ENCODE data around the gene GPR87. TPM values are rescaled to one million over a fixed set of nuclear protein-coding genes. Genes with fewer than 3 reads are reported as not detected.

Gene GPR87
- total and polyA plus RNA-seq, 4 donors = not detected

DNA sequence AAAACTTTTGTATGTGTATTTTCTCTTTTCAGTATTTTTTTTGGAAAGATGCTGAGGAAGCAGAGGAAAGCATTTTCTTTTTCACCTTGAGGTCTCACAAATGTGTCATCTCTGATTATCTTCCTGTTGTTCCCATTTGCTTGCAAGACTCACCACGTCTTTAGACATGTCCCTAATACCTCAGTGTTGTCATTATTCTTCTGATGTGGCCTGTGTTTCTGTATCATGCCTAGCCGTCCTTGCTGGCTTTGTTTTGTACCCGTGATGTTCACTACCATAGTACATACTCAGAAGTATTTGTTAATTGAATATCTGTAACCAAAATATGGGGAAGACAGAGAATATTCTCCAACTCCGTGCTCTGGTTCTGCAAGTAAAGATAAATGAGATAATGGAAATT, 33.2 kb downstream of the GPR87 start:
- Histone ChIP-seq H3K4me3 (ENCODE audit: low read length in 2 of 2) (no peak overlapping the region), H3K9me3 (ENCODE audit: control insufficient read depth, low read length) (no peaks in the 10 kb centered on the region), H3K27ac (ENCODE audit: low read depth in 1 of 2, low read length in 2 of 2) (no peak overlapping the region), H3K36me3 (ENCODE audit: control insufficient read depth in 1 of 2, insufficient read depth in 2 of 2, low read length in 1 of 2) (no peaks in the 10 kb centered on the region), H3K4me1 (ENCODE audit: control insufficient read depth in 1 of 2, insufficient read depth in 2 of 2, low read length in 2 of 2) (peaks cover 0 to 1% of the 10 kb centered on the region in 2 donors), H3K27me3 (ENCODE audit: control insufficient read depth in 1 of 2, insufficient read depth in 2 of 2, low read length in 1 of 2) (no peaks in the 10 kb centered on the region)
- DNase-seq (no peak), ATAC-seq (ENCODE audit: low FRiP score) (no peak)
- intact Hi-C loops (cut with DNase I) = loop anchor here (2.0 to 5.0 kb wide), 2 partner anchors 57 to 116 kb away; no protein-coding TSS in a partner anchor
- 28 to 39% methylated on average over 4 of the region's 4 CpGs for WGBS, 2 donors

DNA sequence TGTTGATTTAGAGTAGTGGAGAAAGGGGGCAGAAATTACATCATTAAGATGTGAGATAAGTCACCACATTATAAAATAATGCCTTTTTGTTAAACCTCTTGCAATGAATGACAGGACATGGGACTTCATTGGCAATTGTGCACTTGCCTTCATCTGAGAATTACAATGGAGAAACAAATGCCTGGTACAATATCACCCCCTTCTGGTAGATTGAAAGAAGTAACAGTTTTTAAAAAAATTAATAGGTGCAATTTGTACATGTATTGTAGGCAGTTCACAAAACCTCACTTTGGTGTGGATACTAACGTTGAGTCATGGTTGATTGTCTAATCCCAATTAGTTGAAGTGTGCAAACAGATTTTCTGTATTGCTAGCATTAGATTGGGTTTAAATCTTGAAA, 33.7 kb downstream of the GPR87 start:
- H3K4me3 ChIP-seq (ENCODE audit: low read length in 2 of 2) = no peak overlapping the region
- WGBS, 2 donors = 0% methylated on average over 1 of the region's 1 CpG
- DNase-seq (no peak), ATAC-seq (ENCODE audit: low FRiP score) (peak; percentile 78)
- H3K4me1 ChIP-seq (ENCODE audit: control insufficient read depth in 1 of 2, insufficient read depth in 2 of 2, low read length in 2 of 2) = peaks cover 0 to 1% of the 10 kb centered on the region in 2 donors
- no peaks in the 10 kb centered on the region for H3K36me3 ChIP-seq (ENCODE audit: control insufficient read depth in 1 of 2, insufficient read depth in 2 of 2, low read length in 1 of 2)
- H3K27ac ChIP-seq (ENCODE audit: low read depth in 1 of 2, low read length in 2 of 2) = no peak overlapping the region
- H3K9me3 ChIP-seq (ENCODE audit: control insufficient read depth, low read length) = no peaks in the 10 kb centered on the region
- intact Hi-C loops (cut with DNase I) = loop anchor here (2.0 to 5.0 kb wide), 2 partner anchors 56 to 116 kb away; no protein-coding TSS in a partner anchor
- H3K27me3 ChIP-seq (ENCODE audit: control insufficient read depth in 1 of 2, insufficient read depth in 2 of 2, low read length in 1 of 2) = no peaks in the 10 kb centered on the region

DNA sequence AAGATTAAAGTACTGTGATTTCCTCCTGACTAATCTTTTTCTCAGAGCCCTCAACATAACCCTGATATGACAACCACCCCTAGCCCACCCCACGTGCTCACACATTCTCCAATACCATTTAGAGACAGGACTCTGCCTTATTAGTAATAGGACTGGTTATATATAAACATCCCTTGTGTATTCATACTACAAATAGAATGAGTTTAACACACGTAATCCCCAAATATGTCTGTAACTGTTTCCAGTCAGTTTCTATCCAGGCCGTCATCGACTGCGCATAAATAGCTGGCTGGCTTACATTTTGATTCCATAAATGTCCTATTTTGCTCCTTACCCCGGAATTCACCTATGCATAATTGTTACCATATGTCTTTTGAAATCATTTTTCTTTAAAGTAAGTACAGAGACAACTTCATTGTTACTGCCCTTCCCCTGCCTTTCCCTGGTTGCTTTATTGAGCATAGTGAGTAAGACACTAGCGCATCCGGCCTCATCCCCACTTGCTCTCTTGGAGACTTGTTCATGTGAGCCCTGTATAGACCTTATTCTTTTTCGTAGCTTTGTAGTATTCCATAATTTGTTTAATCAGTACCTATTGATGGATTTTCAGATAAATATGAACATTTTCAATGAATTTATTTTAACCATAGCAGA, 34.8 kb downstream of the GPR87 start:
- Histone ChIP-seq H3K36me3 (ENCODE audit: control insufficient read depth in 1 of 2, insufficient read depth in 2 of 2, low read length in 1 of 2) (no peaks in the 10 kb centered on the region), H3K4me1 (ENCODE audit: control insufficient read depth in 1 of 2, insufficient read depth in 2 of 2, low read length in 2 of 2) (peaks cover 0 to 1% of the 10 kb centered on the region in 2 donors), H3K27ac (ENCODE audit: low read depth in 1 of 2, low read length in 2 of 2) (no peak overlapping the region), H3K27me3 (ENCODE audit: control insufficient read depth in 1 of 2, insufficient read depth in 2 of 2, low read length in 1 of 2) (no peaks in the 10 kb centered on the region), H3K9me3 (ENCODE audit: control insufficient read depth, low read length) (no peaks in the 10 kb centered on the region), H3K4me3 (ENCODE audit: low read length in 2 of 2) (no peak overlapping the region)
- ATAC-seq (ENCODE audit: low FRiP score) (no peak), DNase-seq (no peak)
- 47 to 57% methylated on average over 9 of the region's 9 CpGs for WGBS, 2 donors
- intact Hi-C loops (cut with DNase I) = loop anchor here (2.0 to 5.0 kb wide), 3 partner anchors 55 to 114 kb away; no protein-coding TSS in a partner anchor

DNA sequence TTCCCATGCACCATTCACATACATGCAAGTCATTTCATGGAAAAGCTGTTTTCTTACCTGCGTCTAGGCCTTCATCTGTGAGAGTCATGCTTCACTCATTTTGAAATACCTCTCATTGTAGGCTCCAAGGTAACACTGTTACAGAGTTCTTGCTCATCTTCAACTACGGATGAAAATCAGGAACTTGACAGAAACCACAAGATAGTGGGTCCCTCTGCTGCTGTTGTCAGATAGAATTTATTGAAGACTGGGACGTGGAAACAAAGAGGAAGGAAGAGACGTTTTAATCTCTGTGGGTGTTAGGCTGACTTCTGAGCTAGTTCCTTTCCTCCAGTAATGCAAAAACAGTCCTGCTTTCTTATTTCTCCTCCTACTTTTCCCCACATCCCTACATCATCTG, 38.4 kb downstream of the GPR87 start, which contains the start of gene P2RY14:
P2RY14 (minus strand) TSS at position 313 of the 400 bp plus-strand sequence. CDS start 64,226 bp downstream, outside the sequence.
- no peak within 1 kb of the TSS for H3K27ac ChIP-seq (ENCODE audit: low read depth in 1 of 2, low read length in 2 of 2)
- DNase-seq (no peak), ATAC-seq (ENCODE audit: low FRiP score) (no peak)
- no peaks in the 10 kb centered on the region for H3K27me3 ChIP-seq (ENCODE audit: control insufficient read depth in 1 of 2, insufficient read depth in 2 of 2, low read length in 1 of 2)
- intact Hi-C loops (cut with DNase I) = loop anchor here in 1 of 2 donors (10.0 kb wide), 1 partner anchor 483 kb away; no protein-coding TSS in a partner anchor
- peaks cover 0 to 1% of the 10 kb centered on the region in 2 donors for H3K4me1 ChIP-seq (ENCODE audit: control insufficient read depth in 1 of 2, insufficient read depth in 2 of 2, low read length in 2 of 2)
- H3K36me3 ChIP-seq (ENCODE audit: control insufficient read depth in 1 of 2, insufficient read depth in 2 of 2, low read length in 1 of 2) = no peaks in the 10 kb centered on the region
- 65 to 68% methylated on average over 4 of the region's 4 CpGs for WGBS, 2 donors
- H3K9me3 ChIP-seq (ENCODE audit: control insufficient read depth, low read length) = no peaks in the 10 kb centered on the region
- no peak within 1 kb of the TSS for H3K4me3 ChIP-seq (ENCODE audit: low read length in 2 of 2)

DNA sequence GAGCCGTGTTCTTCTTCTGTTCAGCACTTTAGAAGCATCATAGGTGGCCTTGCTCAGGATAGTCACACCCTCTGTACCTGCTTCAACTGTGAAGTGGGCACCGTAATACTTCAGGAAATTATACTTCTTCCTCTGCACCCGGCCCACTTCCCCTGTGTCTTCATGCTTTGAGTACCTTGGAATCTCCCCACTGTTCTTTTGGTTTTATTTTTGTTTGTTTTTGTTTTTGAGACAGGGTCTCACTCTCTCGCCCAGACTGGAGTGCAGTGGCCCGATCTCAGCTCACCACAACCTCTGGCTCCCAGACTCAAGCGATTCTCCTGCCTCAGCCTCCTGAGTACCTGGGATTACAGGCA, 40.0 kb downstream of the GPR87 start:
- WGBS, 2 donors = 91 to 93% methylated on average over 6 of the region's 6 CpGs
- no peaks in the 10 kb centered on the region for H3K27me3 ChIP-seq (ENCODE audit: control insufficient read depth in 1 of 2, insufficient read depth in 2 of 2, low read length in 1 of 2)
- peaks cover 0 to 1% of the 10 kb centered on the region in 2 donors for H3K4me1 ChIP-seq (ENCODE audit: control insufficient read depth in 1 of 2, insufficient read depth in 2 of 2, low read length in 2 of 2)
- no peak for DNase-seq
- no peaks in the 10 kb centered on the region for H3K36me3 ChIP-seq (ENCODE audit: control insufficient read depth in 1 of 2, insufficient read depth in 2 of 2, low read length in 1 of 2)
- H3K4me3 ChIP-seq (ENCODE audit: low read length in 2 of 2) = no peak overlapping the region
- no peaks in the 10 kb centered on the region for H3K9me3 ChIP-seq (ENCODE audit: control insufficient read depth, low read length)
- intact Hi-C loops (cut with DNase I) = loop anchor here in 1 of 2 donors (10.0 kb wide), 1 partner anchor 482 kb away; no protein-coding TSS in a partner anchor
- no peak overlapping the region for H3K27ac ChIP-seq (ENCODE audit: low read depth in 1 of 2, low read length in 2 of 2)
- ATAC-seq (ENCODE audit: low FRiP score) = peak; percentile 24

DNA sequence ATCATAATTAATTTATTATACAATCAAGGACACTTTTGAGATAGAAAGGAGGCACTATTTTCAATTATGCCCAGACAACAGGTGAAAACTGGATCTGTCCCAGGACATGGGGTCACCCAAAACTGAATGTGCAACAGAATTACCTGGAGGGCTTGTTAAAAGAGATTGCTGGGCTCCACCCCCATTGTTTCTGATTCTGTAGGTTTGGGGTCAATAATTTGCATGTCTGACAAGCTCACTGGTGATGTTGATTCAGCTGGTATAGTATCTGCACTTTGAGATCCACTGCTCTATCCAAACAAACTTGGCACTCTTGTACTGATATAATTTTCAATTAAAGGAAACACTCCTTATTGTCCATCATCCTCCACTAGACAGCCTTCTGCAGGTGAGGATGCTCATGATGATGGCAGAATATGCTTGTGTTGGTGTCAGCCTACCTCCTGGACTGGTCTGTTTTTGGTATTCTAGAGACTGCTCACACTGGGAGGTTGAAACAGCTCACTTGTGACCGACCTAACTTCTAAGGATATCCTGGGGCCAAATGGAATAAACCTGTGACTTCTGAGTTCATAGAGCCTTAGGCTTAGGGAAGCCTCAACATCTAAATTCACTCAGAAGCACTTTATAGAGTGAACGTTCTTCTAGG, 40.5 kb downstream of the GPR87 start:
- Histone ChIP-seq H3K4me3 (ENCODE audit: low read length in 2 of 2) (no peak overlapping the region), H3K9me3 (ENCODE audit: control insufficient read depth, low read length) (no peaks in the 10 kb centered on the region), H3K27ac (ENCODE audit: low read depth in 1 of 2, low read length in 2 of 2) (no peak overlapping the region), H3K27me3 (ENCODE audit: control insufficient read depth in 1 of 2, insufficient read depth in 2 of 2, low read length in 1 of 2) (no peaks in the 10 kb centered on the region), H3K36me3 (ENCODE audit: control insufficient read depth in 1 of 2, insufficient read depth in 2 of 2, low read length in 1 of 2) (no peaks in the 10 kb centered on the region), H3K4me1 (ENCODE audit: control insufficient read depth in 1 of 2, insufficient read depth in 2 of 2, low read length in 2 of 2) (no peaks in the 10 kb centered on the region)
- intact Hi-C loops (cut with DNase I) = loop anchor here in 1 of 2 donors (10.0 kb wide), 1 partner anchor 481 kb away; no protein-coding TSS in a partner anchor
- 81 to 85% methylated on average over 2 of the region's 2 CpGs for WGBS, 2 donors
- ATAC-seq (ENCODE audit: low FRiP score) = no peak
- DNase-seq = no peak

DNA sequence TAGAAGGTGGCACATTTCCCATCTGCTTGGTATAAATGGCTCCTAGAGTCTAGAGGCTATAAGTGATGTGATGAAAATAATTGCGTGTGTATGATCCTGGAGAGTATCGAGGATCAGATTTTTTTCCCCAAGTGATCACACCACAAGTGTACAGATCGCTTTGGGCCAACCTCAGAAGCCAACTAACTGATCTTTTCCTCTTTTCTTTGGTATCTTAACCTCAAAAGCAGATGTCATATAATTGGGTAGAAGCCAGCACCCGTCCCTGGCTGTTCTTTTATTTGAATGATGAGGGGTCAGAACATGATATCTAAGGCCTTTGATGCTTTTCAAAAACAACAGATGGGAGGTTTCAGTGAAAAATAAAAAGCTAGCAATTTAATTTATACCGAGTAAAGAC, 41.5 kb downstream of the GPR87 start:
- DNase-seq (no peak), ATAC-seq (ENCODE audit: low FRiP score) (no peak)
- 92 to 93% methylated on average over 5 of the region's 5 CpGs for WGBS, 2 donors
- Histone ChIP-seq H3K27ac (ENCODE audit: low read depth in 1 of 2, low read length in 2 of 2) (no peak overlapping the region), H3K9me3 (ENCODE audit: control insufficient read depth, low read length) (no peaks in the 10 kb centered on the region), H3K36me3 (ENCODE audit: control insufficient read depth in 1 of 2, insufficient read depth in 2 of 2, low read length in 1 of 2) (no peaks in the 10 kb centered on the region), H3K27me3 (ENCODE audit: control insufficient read depth in 1 of 2, insufficient read depth in 2 of 2, low read length in 1 of 2) (no peaks in the 10 kb centered on the region), H3K4me3 (ENCODE audit: low read length in 2 of 2) (no peak overlapping the region), H3K4me1 (ENCODE audit: control insufficient read depth in 1 of 2, insufficient read depth in 2 of 2, low read length in 2 of 2) (peaks cover 0 to 2% of the 10 kb centered on the region in 2 donors)
- intact Hi-C loops (cut with DNase I) = loop anchor here in 1 of 2 donors (10.0 kb wide), 1 partner anchor 480 kb away; no protein-coding TSS in a partner anchor

DNA sequence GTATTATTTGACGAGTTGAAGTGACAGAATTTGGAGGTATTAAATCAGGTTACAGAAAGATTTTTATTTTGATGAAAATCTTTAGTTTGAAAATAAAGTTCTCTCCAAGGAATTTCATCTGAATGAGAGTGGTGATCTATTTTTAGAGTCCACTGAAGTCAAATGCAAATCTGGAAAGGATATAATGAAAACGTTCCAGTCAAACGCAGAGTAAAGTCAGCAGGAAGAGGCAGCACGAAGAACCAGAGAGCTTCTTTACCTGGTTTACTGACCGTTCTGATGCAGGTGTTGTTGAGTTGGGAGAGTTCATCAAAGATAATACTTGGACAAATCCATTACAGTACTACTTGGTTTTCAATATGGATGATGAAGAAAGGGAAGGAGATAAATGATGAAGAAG, 47.0 kb downstream of the GPR87 start:
- Histone ChIP-seq H3K27ac (ENCODE audit: low read depth in 1 of 2, low read length in 2 of 2) (no peak overlapping the region), H3K4me3 (ENCODE audit: low read length in 2 of 2) (no peak overlapping the region), H3K27me3 (ENCODE audit: control insufficient read depth in 1 of 2, insufficient read depth in 2 of 2, low read length in 1 of 2) (no peaks in the 10 kb centered on the region), H3K4me1 (ENCODE audit: control insufficient read depth in 1 of 2, insufficient read depth in 2 of 2, low read length in 2 of 2) (peaks cover 0 to 2% of the 10 kb centered on the region in 2 donors), H3K36me3 (ENCODE audit: control insufficient read depth in 1 of 2, insufficient read depth in 2 of 2, low read length in 1 of 2) (no peaks in the 10 kb centered on the region), H3K9me3 (ENCODE audit: control insufficient read depth, low read length) (no peaks in the 10 kb centered on the region)
- intact Hi-C loops (cut with DNase I) = loop anchor here in 1 of 2 donors (10.0 kb wide), 1 partner anchor 475 kb away; no protein-coding TSS in a partner anchor
- DNase-seq = no peak
- ATAC-seq (ENCODE audit: low FRiP score) = no peak
- WGBS, 2 donors = 7 to 13% methylated on average over 5 of the region's 5 CpGs

All from aorta (tissue), 5 donors.